AG04449 (cell line): ENCODE data around the gene CAMK2N1.

Source experiments
- CTCF ChIA-PET: fragments of 350-600 bp; formaldehyde crosslinking; extraction: SDS; loops from one replicate; lab custom pipeline; 2021; ENCODE audit warnings: antibody characterized with exemption; lab: Yijun Ruan, JAX
- POLR2A ChIA-PET: fragments of 400-600, 350-600 bp; formaldehyde crosslinking; extraction: SDS; loops from one replicate; lab custom pipeline; 2020; ENCODE audit warnings: antibody characterized with exemption, inconsistent platforms; lab: Yijun Ruan, JAX
- DNase-seq: peaks from one replicate; pipeline ENCODE4 v3.0.0-alpha.2; 2010; ENCODE audit warnings: low read depth, low spot score
- H3K4me3 ChIP-seq: 2 replicates; pipeline ENCODE4 v1.5.1; 2011; ENCODE audit warnings: low read depth, mild to moderate bottlenecking, control low read depth, low read length
- TF ChIP-seq, protein P1 (sequence below): IDR thresholded peaks from one replicate; pipeline ENCODE4 v1.5.1; 2011; ENCODE audit warnings: mild to moderate bottlenecking, moderate library complexity, low read length, control low read depth, inconsistent platforms; ENCODE audit not compliant: insufficient read depth; ENCODE audit errors: missing control alignments

Gene CAMK2N1

GRCh38 chr1:20483098-20483832, 2.7 kb downstream of the CAMK2N1 start:
- ChIA-PET CTCF (interaction anchor here (0.9 to 11.5 kb wide), 10 partner anchors 9 to 409 kb away, joined by 3 to 98 read pairs (median 8); no protein-coding TSS in a partner anchor), POLR2A (interaction anchor here (0.6 kb wide), 1 partner anchor 193 kb away, joined by 3 read pairs; the partner anchor contains the start of gene VWA5B1)
- TF ChIP-seq, protein P1, sequence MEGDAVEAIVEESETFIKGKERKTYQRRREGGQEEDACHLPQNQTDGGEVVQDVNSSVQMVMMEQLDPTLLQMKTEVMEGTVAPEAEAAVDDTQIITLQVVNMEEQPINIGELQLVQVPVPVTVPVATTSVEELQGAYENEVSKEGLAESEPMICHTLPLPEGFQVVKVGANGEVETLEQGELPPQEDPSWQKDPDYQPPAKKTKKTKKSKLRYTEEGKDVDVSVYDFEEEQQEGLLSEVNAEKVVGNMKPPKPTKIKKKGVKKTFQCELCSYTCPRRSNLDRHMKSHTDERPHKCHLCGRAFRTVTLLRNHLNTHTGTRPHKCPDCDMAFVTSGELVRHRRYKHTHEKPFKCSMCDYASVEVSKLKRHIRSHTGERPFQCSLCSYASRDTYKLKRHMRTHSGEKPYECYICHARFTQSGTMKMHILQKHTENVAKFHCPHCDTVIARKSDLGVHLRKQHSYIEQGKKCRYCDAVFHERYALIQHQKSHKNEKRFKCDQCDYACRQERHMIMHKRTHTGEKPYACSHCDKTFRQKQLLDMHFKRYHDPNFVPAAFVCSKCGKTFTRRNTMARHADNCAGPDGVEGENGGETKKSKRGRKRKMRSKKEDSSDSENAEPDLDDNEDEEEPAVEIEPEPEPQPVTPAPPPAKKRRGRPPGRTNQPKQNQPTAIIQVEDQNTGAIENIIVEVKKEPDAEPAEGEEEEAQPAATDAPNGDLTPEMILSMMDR, result no peak
- H3K4me3 ChIP-seq, result peak overlapping the region; percentile 70
- DNase-seq, result no peak

DNA sequence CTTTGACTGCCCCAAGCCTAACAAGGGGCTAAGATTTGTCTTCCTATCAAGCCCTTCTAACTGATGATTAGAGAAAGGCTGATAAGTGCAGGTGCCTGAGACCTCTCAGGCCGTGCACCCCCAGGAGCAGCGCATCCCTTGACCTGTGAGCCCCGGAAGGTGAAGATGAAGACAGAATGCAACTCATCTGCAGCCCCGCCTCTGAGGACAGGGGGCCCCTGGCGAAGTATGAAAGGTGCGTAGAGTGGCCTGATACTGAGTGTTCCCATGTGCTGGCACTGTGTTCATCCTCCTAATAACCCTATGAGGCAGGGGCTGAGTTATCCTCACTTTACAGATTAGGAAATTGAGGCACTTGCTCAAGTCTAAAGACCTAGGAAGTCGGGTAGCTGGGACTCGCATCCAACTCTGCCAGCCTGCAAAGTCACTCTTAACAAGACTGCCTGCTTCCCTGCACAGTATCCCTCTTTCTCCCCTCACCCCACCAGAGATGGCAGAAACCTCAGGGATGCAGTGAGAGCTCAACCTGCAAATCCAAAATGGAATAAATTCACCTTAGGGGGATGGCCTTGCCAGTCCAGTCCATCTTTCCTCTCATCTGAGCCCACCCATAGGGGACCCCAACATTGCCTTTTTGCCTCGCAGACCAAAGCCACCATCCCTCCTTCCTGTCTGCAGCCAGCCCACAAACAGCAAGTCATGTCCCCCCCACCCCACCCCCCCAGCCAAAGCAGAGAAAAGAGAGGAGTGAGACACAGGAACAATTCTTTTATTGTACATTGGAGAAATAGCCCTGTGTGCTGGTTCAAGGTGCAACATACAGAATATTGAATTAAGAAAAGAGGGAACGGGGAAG, 4.1 kb downstream of the CAMK2N1 start:
- H3K4me3 ChIP-seq, result no peak overlapping the region
- ChIA-PET POLR2A (interaction anchor here (1.5 kb wide), 1 partner anchor 102 kb away, joined by 7 read pairs; no protein-coding TSS in a partner anchor), CTCF (interaction anchor here (0.7 to 11.5 kb wide), 9 partner anchors 8 to 269 kb away, joined by 3 to 98 read pairs (median 7); no protein-coding TSS in a partner anchor)
- TF ChIP-seq, protein P1, result no peak
- DNase-seq, result no peak

GRCh38 chr1:20480951-20481617, 4.9 kb downstream of the CAMK2N1 start:
- DNase-seq, result no peak
- ChIA-PET CTCF (interaction anchor here (1.0 to 11.5 kb wide), 4 partner anchors 13 to 119 kb away, joined by 3 to 98 read pairs (median 4); no protein-coding TSS in a partner anchor), POLR2A (interaction anchor here (1.5 kb wide), 1 partner anchor 101 kb away, joined by 7 read pairs; no protein-coding TSS in a partner anchor)
- TF ChIP-seq, protein P1, result no peak
- no peak overlapping the region for H3K4me3 ChIP-seq

DNA sequence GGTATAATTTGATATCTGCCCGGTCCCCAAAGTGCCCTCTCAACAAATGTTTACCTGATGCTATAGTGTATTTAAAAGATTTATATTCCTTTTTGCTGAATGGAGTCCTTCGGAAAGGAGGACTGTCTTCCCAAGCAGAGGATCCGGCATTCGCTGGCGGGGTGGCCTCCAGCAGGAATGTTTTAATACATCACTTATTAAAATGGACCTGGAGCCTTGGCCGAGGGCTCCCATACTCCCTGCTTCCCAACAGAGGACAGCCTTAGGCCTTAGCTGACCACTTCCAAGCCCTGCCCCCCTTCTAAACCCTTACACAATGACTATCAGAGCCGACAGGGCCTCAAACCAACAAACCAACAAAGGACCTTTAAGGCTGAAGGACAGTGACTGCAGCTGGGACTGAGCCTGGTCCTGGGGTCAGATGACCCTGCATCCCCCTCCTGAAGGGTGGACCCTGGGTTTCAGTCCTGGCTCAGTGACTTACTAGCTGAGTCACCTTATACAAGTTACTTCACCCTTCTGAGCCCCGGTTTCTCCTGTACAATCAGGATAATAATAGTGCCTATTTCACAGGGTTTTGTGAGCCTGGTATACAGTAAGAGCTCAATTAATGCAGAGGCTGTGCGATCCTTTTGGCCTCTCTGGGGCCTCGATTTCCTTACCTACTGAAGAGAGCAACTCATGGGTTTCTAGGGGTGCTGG, 5.6 kb downstream of the CAMK2N1 start:
- CTCF ChIA-PET, result interaction anchor here (1.0 to 11.5 kb wide), 5 partner anchors 14 to 268 kb away, joined by 3 to 98 read pairs (median 5); no protein-coding TSS in a partner anchor
- POLR2A ChIA-PET, result interaction anchor here (1.5 kb wide), 1 partner anchor 101 kb away, joined by 7 read pairs; no protein-coding TSS in a partner anchor
- DNase-seq, result no peak

DNA sequence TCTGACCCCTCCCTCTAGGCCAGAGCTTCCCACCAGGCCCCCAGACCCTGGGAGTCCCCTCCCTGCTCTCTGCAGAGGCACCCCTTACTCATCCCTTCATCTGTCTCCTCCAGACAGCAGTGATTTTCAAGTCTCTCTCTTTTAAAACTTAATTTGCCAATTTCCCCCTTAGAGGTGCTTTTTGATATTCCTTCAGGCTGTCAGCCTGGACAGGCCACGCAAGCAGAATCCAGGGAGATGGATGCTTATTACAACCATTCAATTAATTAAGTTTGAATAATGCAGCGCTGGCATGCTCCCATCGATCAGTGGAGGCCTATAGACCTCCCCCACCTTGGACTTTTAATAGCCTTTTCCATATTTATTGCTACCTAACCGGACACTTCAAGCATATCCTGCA, 6.2 kb downstream of the CAMK2N1 start:
- CTCF ChIA-PET, result interaction anchor here (0.6 to 11.5 kb wide), 5 partner anchors 14 to 267 kb away, joined by 3 to 98 read pairs (median 4); no protein-coding TSS in a partner anchor
- DNase-seq, result no peak
- POLR2A ChIA-PET, result no interaction called here
- TF ChIP-seq, protein P1, result no peak
- H3K4me3 ChIP-seq, result no peak overlapping the region

More for the DNA sequence above, 5.6 kb downstream of the CAMK2N1 start:
- TF ChIP-seq, protein P1, result no peak
- no peak overlapping the region for H3K4me3 ChIP-seq
